Prostate gland (tissue), 2 donors: ENCODE data around the gene RBPJL. TPM values are rescaled to one million over a fixed set of nuclear protein-coding genes. Genes with fewer than 3 reads are reported as not detected.
A peak's percentile ranks its signal among the peaks of the same experiment; 100 is the strongest.

Source experiments
- DNase-seq: peaks from one replicate; pipeline ENCODE4 v3.0.0-alpha.2; 2019; ENCODE audit warnings: low spot score
- H3K27ac ChIP-seq, 2 donors: fragments of 200-600 bp; sonication (generic); 2 replicates each; pipeline ENCODE4 v1.5.1; 2017 to 2019
- H3K27me3 ChIP-seq: fragments of 200-600 bp; sonication (generic); replicated peaks from 2 replicates; pipeline ENCODE4 v1.5.1; 2019; ENCODE audit not compliant: insufficient read depth
- H3K36me3 ChIP-seq, 2 donors: fragments of 200-600 bp; sonication (generic); 1 replicate in 1 of 2; 2 replicates in 1 of 2; pipeline versions ENCODE4 v1.5.1 to v1.8.1; 2017 to 2019
- H3K4me1 ChIP-seq: fragments of 200-600 bp; sonication (generic); replicated peaks from 2 replicates; pipeline ENCODE4 v1.5.1; 2019
- H3K4me3 ChIP-seq, 2 donors: fragments of 200-600 bp; sonication (generic); 2 replicates each; pipeline ENCODE4 v1.5.1; 2017 to 2019
- H3K9me3 ChIP-seq: fragments of 200-600 bp; sonication (generic); 2 replicates; pipeline ENCODE4 v1.5.1; 2017
- POLR2A ChIP-seq: fragments of 450-650 bp; IDR thresholded peaks from one replicate; pipeline ENCODE4 v1.6.1; 2016; ENCODE audit warnings: antibody characterized with exemption, mild to moderate bottlenecking
- POLR2AphosphoS5 ChIP-seq: sonication (generic); formaldehyde crosslinking; IDR thresholded peaks from one replicate; pipeline ENCODE4 v1.6.1; 2017; ENCODE audit warnings: antibody characterized with exemption
- WGBS: methylation state at CpG from one replicate; pipeline ENCODE4 v1.1.5; 2018; 5-methylcytosine and 5-hydroxymethylcytosine counted together
- intact Hi-C: fragments of 100-400 bp; cut with DNase I; formaldehyde crosslinking; loops from one replicate; pipeline ENCODE4 v1.14.2; 2022
- total RNA-seq, 2 donors: library from RNA; depleted of rRNA; stranded (reverse); fragments of >200 nt; gene quantifications; one replicate each; pipeline ENCODE4 v1.1.0, GENCODE V29; 2016
- TF ChIP-seq, protein P1 (sequence below), 4 experiments: fragments of 200-600 bp in 2 of 4; fragments of 450-650 bp in 2 of 4; sonication (generic) in 2 of 4; IDR thresholded peaks; 1 replicate in 3 of 4; 2 replicates in 1 of 4; pipeline ENCODE4 v1.5.1; 2016 to 2019; ENCODE audit warnings: antibody characterized with exemption in 4 of 4, mild to moderate bottlenecking in 2 of 4, moderate library complexity in 2 of 4

RBPJL gene
- total RNA-seq, 2 donors from 2014 or later, result not detected

- intact Hi-C loops, result no loop called here
- Histone ChIP-seq H3K36me3 (no peaks in the 10 kb centered on the region), H3K9me3 (no peaks in the 10 kb centered on the region), H3K4me1 (no peaks in the 10 kb centered on the region), H3K27ac (no peak overlapping the region), H3K4me3 (no peak overlapping the region), H3K27me3 (no peaks in the 10 kb centered on the region)
- 87% methylated on average over 5 of the region's 5 CpGs for WGBS
- TF ChIP-seq, protein P1, sequence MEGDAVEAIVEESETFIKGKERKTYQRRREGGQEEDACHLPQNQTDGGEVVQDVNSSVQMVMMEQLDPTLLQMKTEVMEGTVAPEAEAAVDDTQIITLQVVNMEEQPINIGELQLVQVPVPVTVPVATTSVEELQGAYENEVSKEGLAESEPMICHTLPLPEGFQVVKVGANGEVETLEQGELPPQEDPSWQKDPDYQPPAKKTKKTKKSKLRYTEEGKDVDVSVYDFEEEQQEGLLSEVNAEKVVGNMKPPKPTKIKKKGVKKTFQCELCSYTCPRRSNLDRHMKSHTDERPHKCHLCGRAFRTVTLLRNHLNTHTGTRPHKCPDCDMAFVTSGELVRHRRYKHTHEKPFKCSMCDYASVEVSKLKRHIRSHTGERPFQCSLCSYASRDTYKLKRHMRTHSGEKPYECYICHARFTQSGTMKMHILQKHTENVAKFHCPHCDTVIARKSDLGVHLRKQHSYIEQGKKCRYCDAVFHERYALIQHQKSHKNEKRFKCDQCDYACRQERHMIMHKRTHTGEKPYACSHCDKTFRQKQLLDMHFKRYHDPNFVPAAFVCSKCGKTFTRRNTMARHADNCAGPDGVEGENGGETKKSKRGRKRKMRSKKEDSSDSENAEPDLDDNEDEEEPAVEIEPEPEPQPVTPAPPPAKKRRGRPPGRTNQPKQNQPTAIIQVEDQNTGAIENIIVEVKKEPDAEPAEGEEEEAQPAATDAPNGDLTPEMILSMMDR (IDR thresholded peaks at IDR 0.05), result no peak
- no peak for TF ChIP-seq POLR2A
- TF ChIP-seq POLR2AphosphoS5, result no peak
- no peak for DNase-seq
These were observed 17.8 kb upstream of the RBPJL start for GRCh38 chr20:45288860-45289259.

GRCh38 chr20:45289942-45290676 lies 16.5 kb upstream of the RBPJL start:
- H3K4me3 ChIP-seq, result no peak overlapping the region
- H3K27ac ChIP-seq, result no peak overlapping the region
- H3K4me1 ChIP-seq, result no peaks in the 10 kb centered on the region
- no peaks in the 10 kb centered on the region for H3K27me3 ChIP-seq
- DNase-seq, result no peak
- TF ChIP-seq POLR2A (no peak), POLR2AphosphoS5 (no peak)
- TF ChIP-seq, protein P1 (IDR thresholded peaks at IDR 0.05), result no peak
- WGBS, result 74% methylated on average over 13 of the region's 13 CpGs
- no peaks in the 10 kb centered on the region for H3K9me3 ChIP-seq
- intact Hi-C loops, result loop anchor here (5.0 kb wide), 2 partner anchors 193 to 248 kb away; no protein-coding TSS in a partner anchor
- H3K36me3 ChIP-seq, result no peaks in the 10 kb centered on the region

GRCh38 chr20:45290677-45291355 lies 15.8 kb upstream of the RBPJL start:
- peak; percentile 77 for DNase-seq
- Histone ChIP-seq H3K27me3 (no peaks in the 10 kb centered on the region), H3K4me3 (no peak overlapping the region), H3K27ac (no peak overlapping the region), H3K36me3 (no peaks in the 10 kb centered on the region), H3K9me3 (no peaks in the 10 kb centered on the region), H3K4me1 (no peaks in the 10 kb centered on the region)
- 17% methylated on average over 8 of the region's 8 CpGs for WGBS
- TF ChIP-seq, protein P1 (IDR thresholded peaks at IDR 0.05), result peak; percentile 58 to 87 (median 80)
- no peak for TF ChIP-seq POLR2A
- peak; percentile 34 for TF ChIP-seq POLR2AphosphoS5
- intact Hi-C loops, result loop anchor here (5.0 kb wide), 2 partner anchors 194 to 249 kb away; no protein-coding TSS in a partner anchor

DNA sequence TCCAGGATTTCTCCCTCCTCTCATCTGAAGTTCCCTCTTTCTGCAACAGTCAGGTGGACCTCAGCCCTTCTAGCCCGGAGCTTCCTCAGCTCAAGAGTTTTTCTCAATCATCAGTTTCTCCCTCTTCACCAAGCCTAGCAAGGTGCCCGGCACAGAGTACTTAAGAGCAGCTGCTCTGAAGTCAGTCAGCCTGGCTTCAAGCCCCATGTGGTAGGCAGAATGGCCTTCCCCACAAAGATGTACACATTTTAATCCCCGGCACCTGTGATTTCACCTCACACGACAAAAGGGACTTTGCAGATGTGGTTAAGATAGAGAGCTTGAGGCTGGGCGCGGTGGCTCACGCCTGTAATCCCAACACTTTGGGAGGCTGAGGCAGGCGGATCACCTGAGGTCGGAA lies 15.1 kb upstream of the RBPJL start:
- Histone ChIP-seq H3K9me3 (no peaks in the 10 kb centered on the region), H3K36me3 (no peaks in the 10 kb centered on the region), H3K4me3 (no peak overlapping the region), H3K27me3 (no peaks in the 10 kb centered on the region), H3K4me1 (no peaks in the 10 kb centered on the region), H3K27ac (no peak overlapping the region)
- TF ChIP-seq POLR2A (no peak), POLR2AphosphoS5 (no peak)
- TF ChIP-seq, protein P1 (IDR thresholded peaks at IDR 0.05), result no peak
- no peak for DNase-seq
- intact Hi-C loops, result loop anchor here (5.0 kb wide), 2 partner anchors 194 to 249 kb away; no protein-coding TSS in a partner anchor
- WGBS, result 77% methylated on average over 9 of the region's 9 CpGs
